H9 (cell line): ENCODE data around the gene CAMK2N2. TPM values are rescaled to one million over a fixed set of nuclear protein-coding genes. Genes with fewer than 3 reads are reported as not detected.

Experiments
- DNase-seq: peaks from one replicate; pipeline ENCODE4 v3.0.0-alpha.2; 2017
- H2AFZ ChIP-seq: one replicate; pipeline ENCODE4 v1.6.1; 2013; ENCODE audit warnings: mild to moderate bottlenecking, low read length, control low read depth, moderate library complexity
- H2AK5ac ChIP-seq: 2 replicates; pipeline ENCODE4 v1.6.1; 2013; ENCODE audit warnings: low read length, control low read depth, mixed read lengths; ENCODE audit not compliant: insufficient read length
- H2BK120ac ChIP-seq: one replicate; pipeline ENCODE4 v1.6.1; 2013; ENCODE audit warnings: low read depth, mild to moderate bottlenecking, low read length, control low read depth, inconsistent platforms; ENCODE audit not compliant: poor library complexity, severe bottlenecking
- H2BK12ac ChIP-seq: 2 replicates; pipeline ENCODE4 v1.6.1; 2013; ENCODE audit warnings: low read length, control low read depth, mixed read lengths, low read depth; ENCODE audit not compliant: insufficient read length
- H2BK15ac ChIP-seq: 2 replicates; pipeline ENCODE4 v1.6.1; 2013; ENCODE audit warnings: low read depth, low read length, control low read depth
- H2BK20ac ChIP-seq: one replicate; pipeline ENCODE4 v1.6.1; 2013; ENCODE audit warnings: low read depth, mild to moderate bottlenecking, low read length, control low read depth, inconsistent platforms; ENCODE audit not compliant: poor library complexity, severe bottlenecking
- H2BK5ac ChIP-seq: 2 replicates; pipeline ENCODE4 v1.6.1; 2013; ENCODE audit warnings: low read length, control low read depth, mixed read lengths; ENCODE audit not compliant: insufficient read length
- H3K14ac ChIP-seq: 2 replicates; pipeline ENCODE4 v1.6.1; 2013; ENCODE audit warnings: low read length, control low read depth; ENCODE audit not compliant: insufficient read depth
- H3K18ac ChIP-seq: 2 replicates; pipeline ENCODE4 v1.6.1; 2013; ENCODE audit warnings: low read depth, mild to moderate bottlenecking, mixed read lengths, low read length, control low read depth; ENCODE audit not compliant: insufficient read length
- H3K23ac ChIP-seq: 2 replicates; pipeline ENCODE4 v1.6.1; 2013; ENCODE audit warnings: low read length, control low read depth, mixed read lengths, low read depth; ENCODE audit not compliant: insufficient read length
- H3K23me2 ChIP-seq: 2 replicates; pipeline ENCODE4 v1.6.1; 2013; ENCODE audit warnings: low read depth, mild to moderate bottlenecking, mixed read lengths, low read length, control low read depth; ENCODE audit not compliant: insufficient read length, poor library complexity, severe bottlenecking
- H3K27ac ChIP-seq: 2 replicates; pipeline ENCODE4 v1.5.1; 2013; ENCODE audit warnings: low read length, control low read depth, mixed read lengths, low read depth; ENCODE audit not compliant: insufficient read length
- H3K27me3 ChIP-seq: 2 replicates; pipeline ENCODE4 v1.6.1; 2013; ENCODE audit warnings: low read length, control low read depth, inconsistent platforms; ENCODE audit not compliant: insufficient read depth
- H3K4ac ChIP-seq: 2 replicates; pipeline ENCODE4 v1.6.1; 2013; ENCODE audit warnings: low read depth, mild to moderate bottlenecking, control low read depth, inconsistent platforms, low read length, moderate library complexity
- H3K4me1 ChIP-seq: 2 replicates; pipeline ENCODE4 v1.6.1; 2013; ENCODE audit warnings: low read length, control low read depth, inconsistent platforms; ENCODE audit not compliant: insufficient read depth
- H3K4me2 ChIP-seq: 2 replicates; pipeline ENCODE4 v1.6.1; 2013; ENCODE audit warnings: low read length, control low read depth, mixed read lengths; ENCODE audit not compliant: insufficient read length, insufficient read depth
- H3K56ac ChIP-seq: 2 replicates; pipeline ENCODE4 v1.6.1; 2013; ENCODE audit warnings: low read depth, mild to moderate bottlenecking, mixed read lengths, low read length, control low read depth; ENCODE audit not compliant: insufficient read length
- H3K79me1 ChIP-seq: 2 replicates; pipeline ENCODE4 v1.6.1; 2013; ENCODE audit warnings: low read depth, mild to moderate bottlenecking, moderate library complexity, low read length, control low read depth, inconsistent platforms; ENCODE audit not compliant: insufficient read depth, poor library complexity, severe bottlenecking
- H3K79me2 ChIP-seq: 2 replicates; pipeline ENCODE4 v1.6.1; 2013; ENCODE audit warnings: low read length, control low read depth, inconsistent platforms; ENCODE audit not compliant: insufficient read depth
- H3K9ac ChIP-seq: 2 replicates; pipeline ENCODE4 v1.6.1; 2013; ENCODE audit warnings: low read length, control low read depth, mixed read lengths; ENCODE audit not compliant: insufficient read length; ENCODE audit errors: extremely low read depth
- H3K9me3 ChIP-seq: one replicate; pipeline ENCODE4 v1.6.1; 2013; ENCODE audit warnings: low read depth, low read length, inconsistent platforms; ENCODE audit not compliant: control insufficient read depth
- H3T11ph ChIP-seq: one replicate; pipeline ENCODE4 v1.6.1; 2013; ENCODE audit warnings: mild to moderate bottlenecking, low read length, control low read depth, inconsistent platforms
- H4K20me1 ChIP-seq: one replicate; pipeline ENCODE4 v1.6.1; 2013; ENCODE audit not compliant: control insufficient read depth, insufficient read length, insufficient read depth
- H4K5ac ChIP-seq: 2 replicates; pipeline ENCODE4 v1.6.1; 2013; ENCODE audit warnings: low read depth, mild to moderate bottlenecking, mixed read lengths, low read length, control low read depth; ENCODE audit not compliant: insufficient read length
- H4K8ac ChIP-seq: replicated peaks from 2 replicates; pipeline ENCODE4 v1.6.1; 2013; ENCODE audit warnings: low read length, control low read depth, mixed read lengths, low read depth; ENCODE audit not compliant: insufficient read length
- H4K91ac ChIP-seq: 2 replicates; pipeline ENCODE4 v1.6.1; 2013; ENCODE audit warnings: low read depth, mild to moderate bottlenecking, moderate library complexity, mixed read lengths, low read length, control low read depth; ENCODE audit not compliant: insufficient read length
- H3K27ac Mint-ChIP-seq, 3 experiments: 2 replicates in 2 of 3; 3 replicates in 1 of 3; pipeline ENCODE4 v1.8.0; 2020 to 2021; ENCODE audit warnings: mixed read lengths in 3 of 3, mild to moderate bottlenecking in 1 of 3, moderate library complexity in 1 of 3
- H3K27me3 Mint-ChIP-seq: 2 replicates; pipeline ENCODE4 v1.8.0; 2021; ENCODE audit warnings: low read depth, mild to moderate bottlenecking, moderate library complexity, mixed read lengths
- H3K36me3 Mint-ChIP-seq, 3 experiments: 2 replicates in 2 of 3; 3 replicates in 1 of 3; pipeline ENCODE4 v1.8.0; 2020 to 2021; ENCODE audit warnings: low read depth in 3 of 3, mixed read lengths in 3 of 3; ENCODE audit not compliant: insufficient read depth in 1 of 3
- H3K4me1 Mint-ChIP-seq, 2 experiments: 2 replicates each; pipeline ENCODE4 v1.8.0; 2020; ENCODE audit warnings: mixed read lengths in 2 of 2
- H3K4me3 Mint-ChIP-seq, 2 experiments: 2 replicates in 1 of 2; 3 replicates in 1 of 2; pipeline ENCODE4 v1.8.0; 2020 to 2021; ENCODE audit warnings: mild to moderate bottlenecking in 2 of 2, mixed read lengths in 2 of 2, moderate library complexity in 1 of 2
- H3K9me3 Mint-ChIP-seq, 2 experiments: 2 replicates in 1 of 2; 3 replicates in 1 of 2; pipeline ENCODE4 v1.8.0; 2020; ENCODE audit warnings: mild to moderate bottlenecking in 2 of 2, mixed read lengths in 2 of 2, moderate library complexity in 1 of 2
- WGBS: extraction: QIAGEN DNeasy Blood & Tissue Kit; methylation state at CpG from one replicate; pipeline ENCODE4 v1.1.7; 2013; ENCODE audit warnings: missing lambda C conversion rate, low lambda C conversion rate, mixed read lengths; ENCODE audit not compliant: insufficient read length; ENCODE audit errors: extremely low coverage; 5-methylcytosine and 5-hydroxymethylcytosine counted together
- total RNA-seq: library from RNA; stranded (reverse); gene quantifications from 2 replicates; pipeline ENCODE4 v1.2.1, GENCODE V29; 2021
- TF ChIP-seq, protein P1 (sequence below): fragments of 200-600 bp; sonication (generic); conservative IDR thresholded peaks from 3 replicates; pipeline ENCODE4 v1.8.0; 2021; ENCODE audit warnings: antibody characterized with exemption, mild to moderate bottlenecking

CAMK2N2 gene
- total RNA-seq, 1 experiment from 2014 or later = 12.6 TPM

DNA sequence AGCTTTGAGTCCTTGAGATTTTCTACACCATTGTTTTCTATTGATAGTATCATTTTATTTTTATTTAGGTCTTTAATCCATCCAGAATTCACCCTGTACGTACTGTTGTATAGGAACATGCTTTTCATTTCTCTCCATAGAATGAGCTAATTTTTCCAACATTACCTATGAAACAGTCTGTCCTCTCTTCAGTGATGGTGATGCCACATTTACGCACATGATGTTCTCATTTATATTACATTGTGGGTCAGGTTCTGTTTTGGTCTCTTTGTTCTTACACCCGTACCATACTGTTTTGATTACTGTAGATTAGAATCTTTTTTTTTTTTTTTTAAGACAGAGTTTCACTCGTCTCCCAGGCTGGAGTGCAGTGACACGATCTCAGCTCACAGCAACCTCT lies 49.6 kb downstream of the CAMK2N2 start:
- Histone ChIP-seq H3K14ac (no peak overlapping the region), H3K27ac (no peak overlapping the region), H3K4me2 (no peak overlapping the region), H3K4me1 (no peaks in the 10 kb centered on the region), H3K23me2 (no peaks in the 10 kb centered on the region), H3T11ph (no peak overlapping the region), H2BK12ac (no peak overlapping the region), H4K8ac (no peak overlapping the region), H3K9me3 (no peaks in the 10 kb centered on the region), H3K79me2 (no peaks in the 10 kb centered on the region), H2BK5ac (no peak overlapping the region), H2BK20ac (no peak overlapping the region), H4K5ac (no peak overlapping the region), H3K4ac (no peak overlapping the region), H2AK5ac (no peak overlapping the region), H2BK15ac (no peak overlapping the region), H3K27me3 (no peaks in the 10 kb centered on the region), H3K9ac (no peak overlapping the region), H2AFZ (no peak overlapping the region), H2BK120ac (no peak overlapping the region), H3K18ac (no peak overlapping the region), H3K79me1 (no peaks in the 10 kb centered on the region), H3K23ac (no peak overlapping the region), H3K56ac (no peak overlapping the region), H4K20me1 (no peaks in the 10 kb centered on the region), H4K91ac (no peak overlapping the region)
- Mint-ChIP-seq H3K27ac (no peak overlapping the region), H3K27me3 (peaks cover 6% of the 10 kb centered on the region), H3K9me3 (no peaks in the 10 kb centered on the region), H3K4me3 (no peak overlapping the region), H3K4me1 (no peaks in the 10 kb centered on the region), H3K36me3 (no peaks in the 10 kb centered on the region)
- no CpG with 5 or more reads among the region's 5 CpGs for WGBS
- TF ChIP-seq, protein P1, sequence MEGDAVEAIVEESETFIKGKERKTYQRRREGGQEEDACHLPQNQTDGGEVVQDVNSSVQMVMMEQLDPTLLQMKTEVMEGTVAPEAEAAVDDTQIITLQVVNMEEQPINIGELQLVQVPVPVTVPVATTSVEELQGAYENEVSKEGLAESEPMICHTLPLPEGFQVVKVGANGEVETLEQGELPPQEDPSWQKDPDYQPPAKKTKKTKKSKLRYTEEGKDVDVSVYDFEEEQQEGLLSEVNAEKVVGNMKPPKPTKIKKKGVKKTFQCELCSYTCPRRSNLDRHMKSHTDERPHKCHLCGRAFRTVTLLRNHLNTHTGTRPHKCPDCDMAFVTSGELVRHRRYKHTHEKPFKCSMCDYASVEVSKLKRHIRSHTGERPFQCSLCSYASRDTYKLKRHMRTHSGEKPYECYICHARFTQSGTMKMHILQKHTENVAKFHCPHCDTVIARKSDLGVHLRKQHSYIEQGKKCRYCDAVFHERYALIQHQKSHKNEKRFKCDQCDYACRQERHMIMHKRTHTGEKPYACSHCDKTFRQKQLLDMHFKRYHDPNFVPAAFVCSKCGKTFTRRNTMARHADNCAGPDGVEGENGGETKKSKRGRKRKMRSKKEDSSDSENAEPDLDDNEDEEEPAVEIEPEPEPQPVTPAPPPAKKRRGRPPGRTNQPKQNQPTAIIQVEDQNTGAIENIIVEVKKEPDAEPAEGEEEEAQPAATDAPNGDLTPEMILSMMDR = no peak
- no peak for DNase-seq
